ENCODE results near the gene GPR142. TPM values are rescaled to one million over a fixed set of nuclear protein-coding genes. Genes with fewer than 3 reads are reported as not detected.

Gene GPR142
- total RNA-seq, 2 donors from 2014 or later = not detected

GRCh38 chr17:74380086-74380958, 13.0 kb downstream of the GPR142 start:
- Mint-ChIP-seq H3K36me3 (no peaks in the 10 kb centered on the region), H3K27ac (no peak overlapping the region), H3K9me3 (no peaks in the 10 kb centered on the region)
- ATAC-seq (no peak), DNase-seq (ENCODE audit: low spot score in 2 of 2) (no peak)

- no peaks in the 10 kb centered on the region for H3K9me3 Mint-ChIP-seq
- H3K36me3 Mint-ChIP-seq = no peaks in the 10 kb centered on the region
- no peak for ATAC-seq
- no peak for DNase-seq (ENCODE audit: low spot score in 2 of 2)
- H3K27ac Mint-ChIP-seq = no peak overlapping the region
Observed at GRCh38 chr17:74380959-74381808, 13.9 kb downstream of the GPR142 start.

GRCh38 chr17:74383141-74383540, 15.8 kb downstream of the GPR142 start:
- no peaks in the 10 kb centered on the region for H3K9me3 Mint-ChIP-seq
- no peaks in the 10 kb centered on the region for H3K36me3 Mint-ChIP-seq
- no peak overlapping the region for H3K27ac Mint-ChIP-seq
- ATAC-seq = no peak
- DNase-seq (ENCODE audit: low spot score in 2 of 2) = no peak

GRCh38 chr17:74385201-74385600, 17.9 kb downstream of the GPR142 start:
- H3K27ac Mint-ChIP-seq = peak overlapping the region in 1 of 2 donors; percentile 25
- DNase-seq (ENCODE audit: low spot score in 2 of 2) (no peak), ATAC-seq (no peak)
- H3K9me3 Mint-ChIP-seq = no peaks in the 10 kb centered on the region
- H3K36me3 Mint-ChIP-seq = no peaks in the 10 kb centered on the region

- DNase-seq (ENCODE audit: low spot score in 2 of 2) = no peak
- H3K27ac Mint-ChIP-seq = no peak overlapping the region
- no peaks in the 10 kb centered on the region for H3K9me3 Mint-ChIP-seq
- H3K36me3 Mint-ChIP-seq = no peaks in the 10 kb centered on the region
- no peak for ATAC-seq
Observed at GRCh38 chr17:74386386-74386785, 19.1 kb downstream of the GPR142 start.

- H3K27ac Mint-ChIP-seq = no peak overlapping the region
- no peak for DNase-seq (ENCODE audit: low spot score in 2 of 2)
- no peaks in the 10 kb centered on the region for H3K9me3 Mint-ChIP-seq
- ATAC-seq = no peak
- H3K36me3 Mint-ChIP-seq = no peaks in the 10 kb centered on the region
Observed at GRCh38 chr17:74387365-74388218, 20.3 kb downstream of the GPR142 start.

- DNase-seq (ENCODE audit: low spot score in 2 of 2) (no peak), ATAC-seq (no peak)
- H3K36me3 Mint-ChIP-seq = no peaks in the 10 kb centered on the region
- H3K27ac Mint-ChIP-seq = no peak overlapping the region
- H3K9me3 Mint-ChIP-seq = no peaks in the 10 kb centered on the region
Observed at GRCh38 chr17:74389084-74389753, 21.9 kb downstream of the GPR142 start.

GRCh38 chr17:74389937-74390679, 22.8 kb downstream of the GPR142 start:
- H3K36me3 Mint-ChIP-seq = no peaks in the 10 kb centered on the region
- DNase-seq (ENCODE audit: low spot score in 2 of 2) (no peak), ATAC-seq (no peak)
- H3K27ac Mint-ChIP-seq = no peak overlapping the region
- H3K9me3 Mint-ChIP-seq = no peaks in the 10 kb centered on the region

GRCh38 chr17:74390680-74391653, 23.7 kb downstream of the GPR142 start:
- DNase-seq (ENCODE audit: low spot score in 2 of 2) = no peak
- ATAC-seq = no peak
- no peaks in the 10 kb centered on the region for H3K9me3 Mint-ChIP-seq
- H3K27ac Mint-ChIP-seq = no peak overlapping the region
- no peaks in the 10 kb centered on the region for H3K36me3 Mint-ChIP-seq

- Mint-ChIP-seq H3K9me3 (no peaks in the 10 kb centered on the region), H3K36me3 (no peaks in the 10 kb centered on the region), H3K27ac (no peak overlapping the region)
- no peak for DNase-seq (ENCODE audit: low spot score in 2 of 2)
- ATAC-seq = no peak
Observed at GRCh38 chr17:74391771-74392170, 24.5 kb downstream of the GPR142 start.

- no peaks in the 10 kb centered on the region for H3K9me3 Mint-ChIP-seq
- no peak for DNase-seq (ENCODE audit: low spot score in 2 of 2)
- no peak for ATAC-seq
- no peak overlapping the region for H3K27ac Mint-ChIP-seq
- no peaks in the 10 kb centered on the region for H3K36me3 Mint-ChIP-seq
Observed at GRCh38 chr17:74392848-74393247, 25.5 kb downstream of the GPR142 start.

GRCh38 chr17:74393346-74393942, 26.1 kb downstream of the GPR142 start:
- no peaks in the 10 kb centered on the region for H3K9me3 Mint-ChIP-seq
- DNase-seq (ENCODE audit: low spot score in 2 of 2) (no peak), ATAC-seq (no peak)
- H3K27ac Mint-ChIP-seq = no peak overlapping the region
- no peaks in the 10 kb centered on the region for H3K36me3 Mint-ChIP-seq

GRCh38 chr17:74394275-74394950, 27.1 kb downstream of the GPR142 start:
- DNase-seq (ENCODE audit: low spot score in 2 of 2) (no peak), ATAC-seq (no peak)
- Mint-ChIP-seq H3K9me3 (no peaks in the 10 kb centered on the region), H3K27ac (peak overlapping the region in 1 of 2 donors; percentile 25), H3K36me3 (no peaks in the 10 kb centered on the region)

- Mint-ChIP-seq H3K27ac (peak overlapping the region in 1 of 2 donors; percentile 25), H3K9me3 (no peaks in the 10 kb centered on the region), H3K36me3 (no peaks in the 10 kb centered on the region)
- ATAC-seq = no peak
- DNase-seq (ENCODE audit: low spot score in 2 of 2) = no peak
Observed at GRCh38 chr17:74394977-74395376, 27.7 kb downstream of the GPR142 start.

All from activated naive CD4-positive, alpha-beta T cell treated with anti-CD3 and anti-CD28 coated beads, Interleukin-2, amount 50 U/mL, for 72 hours (primary cell).